Measurements from ENCODE around the gene GIPC3. TPM values are rescaled to one million over a fixed set of nuclear protein-coding genes. Genes with fewer than 3 reads are reported as not detected.
A peak's percentile ranks its signal among the peaks of the same experiment; 100 is the strongest.

The GIPC3 gene
- total RNA-seq, 1 donor from 2014 or later = 0.37 TPM

DNA sequence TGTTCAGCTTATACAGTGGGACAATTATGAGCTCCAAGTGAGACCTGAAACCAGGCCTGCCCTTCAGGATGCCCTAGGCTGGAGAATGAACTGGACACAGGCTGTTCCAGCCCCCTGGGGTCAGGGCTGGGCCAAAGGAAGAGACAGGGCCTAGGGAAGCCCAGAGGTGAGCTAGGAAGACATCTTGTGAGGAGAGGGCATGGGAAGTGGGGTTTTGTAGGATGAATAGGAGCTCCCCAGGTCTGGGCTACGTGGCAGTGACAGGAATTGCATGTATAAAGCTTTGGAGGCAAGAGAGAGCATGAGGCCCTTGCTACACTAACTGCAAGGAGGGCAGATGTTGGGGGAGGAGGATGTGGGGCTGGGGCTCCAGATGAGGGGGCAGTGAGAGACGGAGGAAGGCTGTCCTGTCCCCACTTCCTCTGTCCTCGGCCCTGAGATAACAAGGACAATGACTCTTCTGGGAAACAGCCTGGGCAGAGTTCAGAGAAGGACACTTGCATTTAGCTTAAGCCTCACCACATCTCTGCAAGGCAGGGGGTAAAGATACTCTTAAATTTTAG is 22.9 kb downstream of the GIPC3 start:
- no peak overlapping the region for H3K27ac Mint-ChIP-seq
- peaks cover 6% of the 10 kb centered on the region for H3K27me3 Mint-ChIP-seq
- H3K4me1 Mint-ChIP-seq = peaks cover 6% of the 10 kb centered on the region
- intact Hi-C loops (cut with micrococcal nuclease) = no loop called here
- DNase-seq = no peak
- H3K9me3 Mint-ChIP-seq = no peaks in the 10 kb centered on the region
- peak overlapping the region; percentile 54 for H3K4me3 Mint-ChIP-seq
- H3K36me3 Mint-ChIP-seq (ENCODE audit: low read depth) = peaks cover 10% of the 10 kb centered on the region

DNA sequence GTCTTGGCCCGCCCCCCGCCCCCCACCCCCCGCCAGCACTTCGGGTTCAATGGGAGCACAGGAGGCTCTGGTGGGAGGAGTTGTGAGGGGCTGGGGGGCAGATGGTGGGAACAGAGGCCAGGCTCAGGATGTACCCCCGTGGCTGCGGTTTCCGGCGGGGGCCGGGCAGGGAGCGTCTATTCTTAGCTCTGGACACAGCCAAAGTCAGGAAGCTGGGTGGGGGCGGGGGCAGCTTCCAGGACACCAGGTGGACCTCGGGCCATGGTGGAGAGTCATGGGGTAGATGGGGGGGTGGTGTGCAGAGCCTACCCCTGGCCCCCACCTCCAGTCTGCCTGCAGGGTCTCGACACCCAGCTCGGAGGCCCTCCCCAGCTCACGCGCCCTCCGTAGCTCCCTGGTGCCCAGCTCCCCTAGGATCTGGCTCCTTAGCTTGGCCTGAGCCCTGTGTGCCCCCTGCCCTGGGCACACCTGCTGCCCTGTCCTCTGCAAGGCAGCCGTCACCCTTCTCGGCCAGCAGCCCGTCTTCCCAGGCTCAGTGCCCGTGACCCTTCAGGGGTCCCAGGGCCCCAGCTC is 23.6 kb downstream of the GIPC3 start:
- intact Hi-C loops (cut with micrococcal nuclease) = no loop called here
- Mint-ChIP-seq H3K27me3 (peaks cover 6% of the 10 kb centered on the region), H3K4me3 (no peak overlapping the region), H3K4me1 (peaks cover 6% of the 10 kb centered on the region), H3K27ac (no peak overlapping the region), H3K36me3 (ENCODE audit: low read depth) (peaks cover 10% of the 10 kb centered on the region), H3K9me3 (no peaks in the 10 kb centered on the region)
- DNase-seq = no peak

DNA sequence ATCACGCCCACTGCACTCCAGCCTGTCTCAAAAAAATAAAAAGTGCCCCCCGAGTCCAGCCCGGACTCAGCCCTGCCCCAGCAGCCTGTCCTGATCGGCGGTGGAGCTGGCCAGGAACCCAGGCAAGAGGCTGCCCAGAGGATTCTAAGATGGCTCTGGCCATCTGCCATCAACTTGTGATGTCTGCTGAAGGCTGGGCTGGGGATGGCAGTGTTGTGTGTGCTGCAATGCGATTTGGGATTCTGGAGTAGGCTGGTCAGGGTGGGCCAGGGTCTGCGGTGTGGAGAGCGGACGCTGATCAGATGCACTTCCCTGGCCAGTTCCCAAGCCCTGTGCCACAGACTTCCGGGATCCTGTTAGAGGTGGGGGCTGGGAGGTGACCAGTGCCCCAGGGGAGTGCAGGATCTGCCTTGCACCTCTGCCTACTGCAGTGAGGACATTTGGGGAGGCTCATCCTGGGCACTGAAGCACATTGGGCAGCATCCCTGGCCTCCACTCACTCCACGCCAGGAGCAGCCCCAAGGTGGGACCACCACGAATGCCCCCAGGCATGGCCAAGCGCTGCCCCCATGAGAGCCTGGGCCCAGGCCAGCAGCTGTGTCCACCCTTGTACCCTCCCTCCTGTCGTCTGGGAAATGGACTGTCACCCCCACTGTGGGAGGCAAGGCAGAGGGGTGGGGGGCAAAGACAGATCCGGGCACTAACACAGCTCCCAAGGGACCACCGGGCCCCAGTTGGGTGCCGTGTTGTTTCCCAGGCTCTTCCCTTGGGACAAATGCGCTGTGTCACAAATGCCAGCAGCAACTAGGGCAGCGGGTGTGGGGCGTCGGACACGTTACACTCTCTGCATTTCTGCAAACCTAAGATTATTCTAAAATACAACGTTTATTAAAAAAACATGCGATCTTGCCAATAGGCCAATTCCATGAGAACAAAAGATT is 24.8 kb downstream of the GIPC3 start:
- Mint-ChIP-seq H3K9me3 (no peaks in the 10 kb centered on the region), H3K27me3 (peaks cover 6% of the 10 kb centered on the region), H3K4me1 (peaks cover 6% of the 10 kb centered on the region), H3K27ac (no peak overlapping the region), H3K36me3 (ENCODE audit: low read depth) (peaks cover 10% of the 10 kb centered on the region), H3K4me3 (no peak overlapping the region)
- intact Hi-C loops (cut with micrococcal nuclease) = no loop called here
- no peak for DNase-seq

DNA sequence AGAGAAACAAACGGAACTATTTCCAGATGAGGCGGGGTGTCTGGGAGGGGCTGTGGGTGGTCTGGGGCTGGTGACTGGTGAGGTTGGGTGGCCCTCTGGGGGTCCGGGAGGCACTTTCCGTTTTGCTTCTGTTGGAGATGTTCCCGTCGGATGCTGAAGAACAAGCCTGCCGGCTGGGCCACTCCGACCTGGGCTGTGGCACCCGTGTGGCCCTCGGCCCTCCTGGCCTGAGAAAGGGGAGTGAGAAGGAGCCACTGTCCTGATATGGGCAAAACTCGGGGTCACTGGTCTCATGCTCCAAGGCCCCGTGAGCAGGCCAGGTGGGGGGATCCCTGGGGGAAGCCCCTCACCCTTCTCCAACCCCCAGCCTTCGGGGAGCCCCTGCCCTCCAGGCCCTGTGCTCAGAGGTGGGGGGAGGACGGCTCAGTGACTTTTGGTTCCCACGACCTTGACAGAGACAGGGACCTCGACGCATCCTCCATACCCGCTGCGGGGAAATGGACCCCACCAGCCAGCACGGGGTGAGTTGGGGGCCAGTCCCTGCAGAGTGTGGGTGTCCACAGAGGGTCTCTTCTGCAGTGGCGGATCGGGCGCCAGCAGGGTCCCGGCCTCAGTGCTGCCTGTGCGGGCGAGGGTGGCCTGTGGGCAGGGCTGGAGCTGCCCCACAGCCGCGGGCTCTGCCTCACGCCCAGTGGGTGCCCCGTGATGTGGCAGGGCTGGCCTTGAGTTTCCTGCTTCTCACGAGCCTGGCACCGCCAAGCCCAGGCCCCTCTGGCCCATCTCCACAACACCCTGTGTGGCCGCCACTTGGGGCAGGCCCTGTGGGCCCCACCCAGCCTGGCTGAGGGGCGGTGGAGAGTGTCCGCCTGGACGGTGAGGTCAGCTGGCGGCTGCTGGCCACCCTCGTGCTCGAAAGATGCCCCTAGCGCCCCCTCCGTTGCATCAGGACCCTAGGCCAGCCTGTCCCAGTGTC is 25.8 kb downstream of the GIPC3 start:
- DNase-seq = no peak
- intact Hi-C loops (cut with micrococcal nuclease) = no loop called here
- Mint-ChIP-seq H3K27me3 (peaks cover 6% of the 10 kb centered on the region), H3K4me3 (no peak overlapping the region), H3K4me1 (peaks cover 6% of the 10 kb centered on the region), H3K27ac (no peak overlapping the region), H3K36me3 (ENCODE audit: low read depth) (peaks cover 10% of the 10 kb centered on the region), H3K9me3 (no peaks in the 10 kb centered on the region)

DNA sequence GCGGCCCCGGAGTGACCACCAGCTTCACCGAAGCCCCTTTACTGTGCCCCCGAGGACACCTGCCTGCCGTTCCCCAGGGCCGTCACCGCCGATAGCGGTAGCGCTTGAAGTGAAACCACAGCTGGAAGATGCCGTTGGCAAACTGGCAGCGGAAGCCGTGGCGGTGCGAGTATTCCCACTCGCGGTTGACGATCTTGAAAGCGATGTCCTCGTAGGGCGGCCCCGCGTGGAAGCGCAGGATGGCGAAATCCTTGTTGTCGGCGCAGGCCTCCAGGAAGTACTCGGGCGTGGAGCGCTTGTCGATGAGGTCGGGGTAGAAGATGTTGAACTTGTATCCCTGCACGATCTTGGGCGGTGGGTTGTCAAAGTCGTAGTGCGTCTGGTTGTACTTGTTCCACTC is 26.6 kb downstream of the GIPC3 start:
- Mint-ChIP-seq H3K27ac (no peak overlapping the region), H3K4me1 (peaks cover 6% of the 10 kb centered on the region), H3K27me3 (peaks cover 6% of the 10 kb centered on the region), H3K36me3 (ENCODE audit: low read depth) (peaks cover 10% of the 10 kb centered on the region), H3K9me3 (no peaks in the 10 kb centered on the region), H3K4me3 (no peak overlapping the region)
- intact Hi-C loops (cut with micrococcal nuclease) = no loop called here
- DNase-seq = no peak

DNA sequence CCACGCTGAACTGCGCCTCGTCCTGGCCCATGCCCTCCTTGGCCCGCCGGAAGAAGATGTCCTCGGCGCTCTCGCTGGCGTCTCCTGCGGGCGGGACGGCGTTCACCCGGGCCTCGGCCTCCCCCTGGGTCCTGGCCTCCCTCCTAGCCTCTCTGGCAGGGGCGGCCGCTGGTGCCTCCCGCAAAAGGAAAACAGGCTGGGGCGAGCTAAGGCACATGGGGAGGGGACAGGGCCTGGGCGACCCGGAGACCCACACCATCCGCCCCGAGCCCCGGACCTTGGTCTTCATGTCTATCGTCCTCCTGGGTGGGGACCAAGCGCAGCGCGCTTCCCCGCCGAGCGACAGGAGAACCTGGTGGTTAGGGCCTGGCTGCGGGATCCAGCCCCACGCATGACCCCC is 27.1 kb downstream of the GIPC3 start:
- Mint-ChIP-seq H3K9me3 (no peaks in the 10 kb centered on the region), H3K27ac (no peak overlapping the region), H3K4me3 (no peak overlapping the region), H3K36me3 (ENCODE audit: low read depth) (peaks cover 10% of the 10 kb centered on the region), H3K4me1 (peaks cover 9% of the 10 kb centered on the region), H3K27me3 (peaks cover 4% of the 10 kb centered on the region)
- DNase-seq = no peak
- intact Hi-C loops (cut with micrococcal nuclease) = no loop called here

DNA sequence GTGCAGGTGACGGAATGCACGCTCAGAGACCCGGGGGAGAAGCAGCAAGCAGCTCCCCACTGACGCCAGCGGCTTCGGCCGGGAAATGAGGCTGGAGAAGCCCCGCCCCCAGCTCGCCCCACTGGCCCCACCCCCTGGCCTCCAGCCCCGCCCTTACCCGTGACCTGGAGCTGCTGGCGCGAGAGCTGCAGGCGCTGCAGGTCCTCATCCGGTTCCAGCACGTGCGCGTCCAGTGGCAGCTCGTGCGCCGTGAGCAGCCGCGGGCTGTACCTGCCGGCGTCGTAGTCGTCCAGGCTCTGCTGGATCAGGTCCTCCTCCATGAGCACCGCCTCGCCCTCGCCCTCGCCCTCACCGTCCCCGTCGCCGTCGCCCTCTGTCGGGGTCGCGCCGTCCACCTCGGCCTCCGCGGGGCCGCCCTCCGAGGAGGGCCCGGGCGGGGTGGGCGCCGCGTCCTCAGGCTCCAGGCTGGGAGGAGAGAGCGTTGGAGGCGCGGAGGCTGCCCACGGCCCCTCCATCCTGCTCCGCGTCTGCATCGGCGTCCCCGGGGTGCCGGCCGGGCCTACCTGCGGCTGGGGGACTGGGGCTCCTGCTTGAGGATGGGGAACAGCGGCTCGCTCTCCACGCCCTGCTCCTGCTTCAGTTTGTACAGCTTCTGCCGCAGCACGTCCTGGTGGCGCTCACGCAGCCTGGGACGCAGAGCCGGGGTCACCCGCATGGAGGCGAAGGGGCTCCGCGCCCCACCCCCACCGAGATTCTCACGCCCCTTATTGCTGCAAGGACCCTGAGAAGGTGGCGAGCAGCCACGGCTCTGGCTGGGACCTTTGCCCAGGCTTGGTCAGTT is 27.8 kb downstream of the GIPC3 start:
- intact Hi-C loops (cut with micrococcal nuclease) = no loop called here
- no peak for DNase-seq
- H3K9me3 Mint-ChIP-seq = no peaks in the 10 kb centered on the region
- H3K27me3 Mint-ChIP-seq = no peaks in the 10 kb centered on the region
- peaks cover 7% of the 10 kb centered on the region for H3K4me1 Mint-ChIP-seq
- peaks cover 13% of the 10 kb centered on the region for H3K36me3 Mint-ChIP-seq (ENCODE audit: low read depth)
- no peak overlapping the region for H3K4me3 Mint-ChIP-seq
- H3K27ac Mint-ChIP-seq = no peak overlapping the region

DNA sequence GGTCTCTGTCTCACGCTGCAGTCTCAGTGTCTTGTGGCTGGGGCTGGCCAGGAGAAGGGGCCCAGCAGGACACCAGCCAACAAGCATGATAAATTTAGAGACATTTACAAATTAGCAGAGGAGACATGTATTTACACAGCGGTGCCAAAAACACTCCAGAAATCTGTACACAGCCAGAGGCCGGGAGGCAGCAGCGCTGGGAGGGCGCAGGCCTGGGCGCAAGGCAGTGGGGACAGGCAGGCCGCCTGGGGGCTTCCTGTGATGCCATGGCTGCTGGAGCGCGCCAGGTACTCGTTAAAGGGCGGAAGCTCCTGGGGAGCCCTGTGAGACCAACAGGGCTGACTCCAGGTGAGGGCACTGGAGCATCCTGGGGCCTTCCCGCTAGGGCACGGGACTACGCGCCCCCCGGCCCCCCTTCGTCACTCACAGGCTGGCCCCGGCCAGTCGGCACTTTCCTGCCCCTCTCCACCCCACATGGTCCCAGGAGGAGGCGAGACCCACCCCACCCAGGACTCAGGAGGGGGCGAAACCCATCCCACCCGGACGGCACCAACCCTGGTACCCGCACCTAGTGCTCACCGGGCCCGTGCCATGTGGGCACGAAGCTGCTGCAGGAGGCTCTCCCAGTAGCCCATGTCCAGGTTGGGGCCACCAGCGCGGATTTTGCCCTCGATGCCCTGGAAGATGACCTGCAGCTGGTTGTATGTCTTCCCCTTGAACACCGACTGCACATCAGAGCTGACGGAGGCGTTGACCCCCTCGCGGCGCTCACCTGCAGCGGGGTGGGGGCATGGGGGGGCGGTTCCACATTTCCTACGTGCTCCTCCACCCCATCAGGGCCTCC is 28.8 kb downstream of the GIPC3 start:
- Mint-ChIP-seq H3K4me3 (no peak overlapping the region), H3K9me3 (no peaks in the 10 kb centered on the region), H3K27me3 (no peaks in the 10 kb centered on the region), H3K4me1 (peaks cover 5% of the 10 kb centered on the region), H3K27ac (peak overlapping the region; percentile 34), H3K36me3 (ENCODE audit: low read depth) (peaks cover 13% of the 10 kb centered on the region)
- no peak for DNase-seq
- intact Hi-C loops (cut with micrococcal nuclease) = no loop called here

DNA sequence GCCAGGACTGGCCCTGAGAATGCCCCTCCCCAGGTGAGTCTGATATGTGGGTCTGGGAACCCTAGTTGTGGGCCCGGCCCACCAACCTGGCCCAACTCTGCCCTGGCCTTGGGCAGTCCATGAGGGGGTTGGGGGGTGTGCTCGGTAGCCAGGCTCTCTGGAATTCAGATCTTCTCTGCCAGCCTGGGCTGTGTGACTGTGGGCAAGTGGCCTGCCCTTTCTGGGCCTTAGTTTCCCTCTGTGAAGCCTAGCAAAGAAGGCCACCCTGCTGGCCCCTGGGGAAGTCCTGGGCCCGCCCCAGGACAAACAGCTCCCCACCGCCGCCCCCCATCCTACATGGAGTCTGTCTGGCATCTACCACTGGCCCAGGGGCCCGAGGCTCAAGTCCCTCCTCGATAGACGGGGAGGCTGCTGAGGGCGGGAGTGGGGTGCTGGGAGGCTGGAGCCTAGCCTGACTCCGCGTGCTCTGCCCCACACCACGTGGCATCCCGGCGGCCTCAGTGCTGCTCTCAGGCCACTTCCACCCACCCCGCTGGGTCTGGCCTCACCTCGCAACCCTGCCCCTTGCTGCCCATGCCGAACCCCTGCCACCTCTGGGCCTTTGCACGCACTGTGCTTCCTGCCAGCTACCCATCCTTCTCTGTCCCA is 29.7 kb downstream of the GIPC3 start:
- Mint-ChIP-seq H3K27me3 (no peaks in the 10 kb centered on the region), H3K27ac (no peak overlapping the region), H3K9me3 (no peaks in the 10 kb centered on the region), H3K4me3 (no peak overlapping the region), H3K4me1 (peaks cover 5% of the 10 kb centered on the region), H3K36me3 (ENCODE audit: low read depth) (peaks cover 15% of the 10 kb centered on the region)
- no peak for DNase-seq
- intact Hi-C loops (cut with micrococcal nuclease) = no loop called here

DNA sequence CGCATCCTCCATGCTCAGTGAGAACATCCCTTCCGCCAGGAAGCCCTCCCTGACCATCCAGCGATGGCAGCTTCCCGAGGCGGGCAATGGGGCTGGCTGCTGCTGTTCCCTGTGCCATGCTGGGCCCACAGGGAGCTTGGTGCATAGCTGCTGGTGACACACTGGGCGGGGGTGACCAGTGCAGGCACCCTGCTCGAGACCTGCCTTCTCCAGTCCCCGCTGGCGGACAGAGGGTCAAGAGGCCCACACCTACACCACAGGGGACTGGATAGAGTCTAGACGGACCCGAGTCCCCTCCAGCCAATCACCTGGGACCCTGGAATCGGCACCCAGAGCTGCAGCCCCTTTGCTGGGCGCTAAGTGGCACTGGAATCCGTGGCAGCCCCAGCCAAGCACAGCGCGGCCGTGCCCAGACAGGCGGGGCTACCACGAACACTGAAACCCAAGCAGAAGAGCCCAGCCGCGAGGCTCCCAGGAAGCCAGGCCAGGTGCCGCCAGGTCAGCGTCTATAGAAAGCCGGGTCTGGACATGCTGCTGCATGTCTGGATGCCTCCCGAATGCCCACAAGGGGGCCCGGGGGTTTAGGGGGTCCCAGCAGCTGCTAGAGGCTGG is 30.4 kb downstream of the GIPC3 start:
- DNase-seq = no peak
- intact Hi-C loops (cut with micrococcal nuclease) = no loop called here
- peaks cover 5% of the 10 kb centered on the region for H3K4me1 Mint-ChIP-seq
- H3K9me3 Mint-ChIP-seq = no peaks in the 10 kb centered on the region
- H3K4me3 Mint-ChIP-seq = no peak overlapping the region
- H3K27ac Mint-ChIP-seq = no peak overlapping the region
- peaks cover 12% of the 10 kb centered on the region for H3K36me3 Mint-ChIP-seq (ENCODE audit: low read depth)
- H3K27me3 Mint-ChIP-seq = no peaks in the 10 kb centered on the region

DNA sequence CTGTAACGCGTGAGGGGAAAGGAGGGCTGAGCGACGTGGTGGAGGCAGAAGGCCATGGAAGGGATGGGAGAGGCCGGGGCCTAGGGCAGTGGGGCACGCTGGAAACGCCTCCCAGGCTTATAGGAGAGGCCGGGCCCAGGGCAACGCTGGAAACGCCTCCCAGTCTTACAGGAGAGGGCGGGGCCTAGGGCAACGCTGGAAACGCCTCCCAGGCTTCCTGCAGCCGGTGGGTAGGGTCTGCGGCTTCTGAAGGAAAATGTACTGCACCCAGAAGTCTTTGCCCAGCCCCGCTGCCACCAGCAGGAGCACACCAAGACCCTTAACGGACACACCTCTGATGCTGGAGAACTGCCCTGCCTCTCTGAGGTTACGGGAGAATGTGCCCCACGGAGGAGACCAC is 32.2 kb downstream of the GIPC3 start:
- Mint-ChIP-seq H3K36me3 (ENCODE audit: low read depth) (peaks cover 12% of the 10 kb centered on the region), H3K27me3 (no peaks in the 10 kb centered on the region), H3K27ac (peak overlapping the region; percentile 63), H3K4me3 (no peak overlapping the region), H3K9me3 (no peaks in the 10 kb centered on the region), H3K4me1 (peaks cover 5% of the 10 kb centered on the region)
- intact Hi-C loops (cut with micrococcal nuclease) = no loop called here
- peak; percentile 78 for DNase-seq
